MCF 10A (cell line): Measurements from ENCODE around the gene GCNT3. TPM values are rescaled to one million over a fixed set of nuclear protein-coding genes. Genes with fewer than 3 reads are reported as not detected.
A peak's percentile ranks its signal among the peaks of the same experiment; 100 is the strongest.

Source experiments
- BruUV-seq: library from RNA; stranded (reverse); fragments of 400-500 nt; replicated peaks from 2 replicates; lab custom pipeline; 2021; lab: Mats Ljungman, UMichigan
- CTCF ChIA-PET: fragments of 300-600 bp; sonication (Branson Sonifier 250); formaldehyde crosslinking; extraction: SDS; loops from one replicate; lab custom pipeline; 2021; ENCODE audit warnings: antibody characterized with exemption, inconsistent platforms; lab: Yijun Ruan, JAX
- POLR2A ChIA-PET: fragments of 300-600, 350-650 bp; sonication (Branson Sonifier 250); formaldehyde crosslinking; extraction: SDS; loops from one replicate; lab custom pipeline; 2020; ENCODE audit warnings: antibody characterized with exemption, inconsistent platforms; lab: Yijun Ruan, JAX
- DNase-seq: peaks from one replicate; pipeline ENCODE4 v3.0.0-alpha.2; 2018; ENCODE audit not compliant: unreplicated experiment
- H3K27ac Mint-ChIP-seq: one replicate; pipeline ENCODE4 v1.8.0; 2022; ENCODE audit warnings: mild to moderate bottlenecking, low read depth, mixed read lengths; ENCODE audit not compliant: unreplicated experiment
- H3K27me3 Mint-ChIP-seq: one replicate; pipeline ENCODE4 v1.8.0; 2022; ENCODE audit warnings: mixed read lengths; ENCODE audit not compliant: insufficient read depth, unreplicated experiment
- H3K36me3 Mint-ChIP-seq: one replicate; pipeline ENCODE4 v1.8.0; 2022; ENCODE audit warnings: mild to moderate bottlenecking, moderate library complexity, mixed read lengths; ENCODE audit not compliant: insufficient read depth, unreplicated experiment
- H3K4me1 Mint-ChIP-seq: one replicate; pipeline ENCODE4 v1.8.0; 2022; ENCODE audit warnings: mixed read lengths; ENCODE audit not compliant: insufficient read depth, unreplicated experiment
- H3K4me3 Mint-ChIP-seq: one replicate; pipeline ENCODE4 v1.8.0; 2022; ENCODE audit warnings: mild to moderate bottlenecking, moderate library complexity, mixed read lengths; ENCODE audit not compliant: unreplicated experiment
- H3K9me3 Mint-ChIP-seq: one replicate; pipeline ENCODE4 v1.8.0; 2022; ENCODE audit warnings: mixed read lengths; ENCODE audit not compliant: unreplicated experiment
- intact Hi-C: fragments of 100-400 bp; cut with micrococcal nuclease; formaldehyde crosslinking; loops from 2 replicates; pipeline ENCODE4 v1.14.1; 2022
- total RNA-seq: library from RNA; stranded (reverse); gene quantifications from 2 replicates; pipeline ENCODE4 v1.2.3, GENCODE V29; 2022
- TF ChIP-seq, protein P1 (sequence below): fragments of 200-600 bp; IDR thresholded peaks from one replicate; pipeline ENCODE4 v1.8.0; 2022; ENCODE audit warnings: antibody characterized with exemption, mild to moderate bottlenecking; ENCODE audit not compliant: unreplicated experiment

GCNT3 gene
- total RNA-seq, 1 experiment from 2014 or later, result not detected

DNA sequence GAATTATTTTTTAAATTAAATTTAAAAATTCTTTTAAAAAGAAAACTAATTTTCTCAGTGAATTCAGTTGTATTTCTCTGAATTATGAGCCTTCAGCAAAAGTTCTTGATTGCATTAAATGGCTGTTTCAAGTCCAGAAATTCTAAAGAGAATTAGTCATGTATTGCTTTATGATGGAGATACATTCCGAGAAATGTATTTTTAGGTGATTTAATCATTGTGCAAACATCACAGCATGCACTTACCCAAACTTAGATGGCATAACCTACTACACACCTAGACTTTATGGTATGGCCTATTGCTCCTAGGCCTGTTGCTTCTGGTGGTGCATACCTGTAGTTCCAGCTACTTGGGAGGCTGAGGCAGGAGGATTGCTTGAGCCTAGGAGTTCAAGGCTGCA, 44.3 kb upstream of the GCNT3 start:
- CTCF ChIA-PET, result interaction anchor here (0.5 to 2.3 kb wide), 5 partner anchors 34 to 1334 kb away, joined by 3 to 14 read pairs (median 8); no protein-coding TSS in a partner anchor
- H3K9me3 Mint-ChIP-seq, result no peaks in the 10 kb centered on the region

GRCh38 chr15:59569477-59569876, 42.1 kb upstream of the GCNT3 start:
- H3K4me1 Mint-ChIP-seq, result peaks cover 22% of the 10 kb centered on the region
- no TSS peak for BruUV-seq
- intact Hi-C loops, result no loop called here
- H3K9me3 Mint-ChIP-seq, result no peaks in the 10 kb centered on the region
- no peak for DNase-seq
- H3K27me3 Mint-ChIP-seq, result no peaks in the 10 kb centered on the region
- CTCF ChIA-PET, result interaction anchor here (0.8 to 1.4 kb wide), 4 partner anchors 14 to 68 kb away, joined by 3 to 6 read pairs (median 4); no protein-coding TSS in a partner anchor
- no peak overlapping the region for H3K4me3 Mint-ChIP-seq
- peak overlapping the region; percentile 28 for H3K27ac Mint-ChIP-seq
- H3K36me3 Mint-ChIP-seq, result no peaks in the 10 kb centered on the region
- POLR2A ChIA-PET, result no interaction called here
- TF ChIP-seq, protein P1, sequence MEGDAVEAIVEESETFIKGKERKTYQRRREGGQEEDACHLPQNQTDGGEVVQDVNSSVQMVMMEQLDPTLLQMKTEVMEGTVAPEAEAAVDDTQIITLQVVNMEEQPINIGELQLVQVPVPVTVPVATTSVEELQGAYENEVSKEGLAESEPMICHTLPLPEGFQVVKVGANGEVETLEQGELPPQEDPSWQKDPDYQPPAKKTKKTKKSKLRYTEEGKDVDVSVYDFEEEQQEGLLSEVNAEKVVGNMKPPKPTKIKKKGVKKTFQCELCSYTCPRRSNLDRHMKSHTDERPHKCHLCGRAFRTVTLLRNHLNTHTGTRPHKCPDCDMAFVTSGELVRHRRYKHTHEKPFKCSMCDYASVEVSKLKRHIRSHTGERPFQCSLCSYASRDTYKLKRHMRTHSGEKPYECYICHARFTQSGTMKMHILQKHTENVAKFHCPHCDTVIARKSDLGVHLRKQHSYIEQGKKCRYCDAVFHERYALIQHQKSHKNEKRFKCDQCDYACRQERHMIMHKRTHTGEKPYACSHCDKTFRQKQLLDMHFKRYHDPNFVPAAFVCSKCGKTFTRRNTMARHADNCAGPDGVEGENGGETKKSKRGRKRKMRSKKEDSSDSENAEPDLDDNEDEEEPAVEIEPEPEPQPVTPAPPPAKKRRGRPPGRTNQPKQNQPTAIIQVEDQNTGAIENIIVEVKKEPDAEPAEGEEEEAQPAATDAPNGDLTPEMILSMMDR, result no peak

More for the DNA sequence above, 44.3 kb upstream of the GCNT3 start:
- DNase-seq, result peak; percentile 66
- intact Hi-C loops, result no loop called here
- Mint-ChIP-seq H3K36me3 (no peaks in the 10 kb centered on the region), H3K27me3 (no peaks in the 10 kb centered on the region), H3K27ac (peak overlapping the region; percentile 82), H3K4me1 (peaks cover 27% of the 10 kb centered on the region), H3K4me3 (no peak overlapping the region)
- POLR2A ChIA-PET, result interaction anchor here (0.6 to 1.0 kb wide), 3 partner anchors 10 to 90 kb away, joined by 3 to 4 read pairs (median 3); partner anchors contain the start of gene GTF2A2
- TF ChIP-seq, protein P1, result no peak
- BruUV-seq, result no TSS peak

DNA sequence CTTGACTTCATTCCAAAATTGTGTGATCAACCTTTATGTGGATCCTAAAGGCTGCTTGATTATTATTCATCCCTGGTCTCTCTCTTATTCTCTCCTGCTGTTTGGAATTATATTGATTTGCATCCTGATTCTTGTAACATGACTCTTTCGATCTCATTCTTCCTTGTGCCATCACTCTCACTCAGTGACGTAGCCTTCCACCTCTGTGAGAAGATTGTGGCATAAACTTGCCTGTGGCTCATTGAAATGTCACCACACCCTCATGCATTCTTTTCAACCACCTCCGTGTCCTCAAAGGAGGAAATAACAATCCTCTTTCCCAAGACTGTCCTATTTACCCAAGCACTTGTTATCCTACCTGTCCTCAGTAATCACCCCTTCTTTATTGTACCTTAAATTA, 41.3 kb upstream of the GCNT3 start:
- Mint-ChIP-seq H3K27me3 (no peaks in the 10 kb centered on the region), H3K36me3 (no peaks in the 10 kb centered on the region), H3K9me3 (no peaks in the 10 kb centered on the region), H3K4me3 (no peak overlapping the region), H3K4me1 (peaks cover 22% of the 10 kb centered on the region), H3K27ac (peak overlapping the region; percentile 28)
- TF ChIP-seq, protein P1, result no peak
- ChIA-PET CTCF (interaction anchor here (1.0 kb wide), 1 partner anchor 67 kb away, joined by 3 read pairs; no protein-coding TSS in a partner anchor), POLR2A (interaction anchor here (0.7 kb wide), 1 partner anchor 20 kb away, joined by 3 read pairs; no protein-coding TSS in a partner anchor)
- DNase-seq, result peak; percentile 64
- intact Hi-C loops, result no loop called here
- no TSS peak for BruUV-seq

GRCh38 chr15:59571606-59572005, 40.0 kb upstream of the GCNT3 start:
- intact Hi-C loops, result no loop called here
- DNase-seq, result no peak
- H3K27me3 Mint-ChIP-seq, result no peaks in the 10 kb centered on the region
- peaks cover 20% of the 10 kb centered on the region for H3K4me1 Mint-ChIP-seq
- POLR2A ChIA-PET, result interaction anchor here (0.6 kb wide), 1 partner anchor 661 kb away, joined by 3 read pairs; no protein-coding TSS in a partner anchor
- H3K4me3 Mint-ChIP-seq, result no peak overlapping the region
- H3K36me3 Mint-ChIP-seq, result no peaks in the 10 kb centered on the region
- TF ChIP-seq, protein P1, result no peak
- CTCF ChIA-PET, result interaction anchor here (0.7 to 1.2 kb wide), 3 partner anchors 38 to 60 kb away, joined by 3 to 4 read pairs (median 3); no protein-coding TSS in a partner anchor
- H3K27ac Mint-ChIP-seq, result no peak overlapping the region
- no peaks in the 10 kb centered on the region for H3K9me3 Mint-ChIP-seq
- no TSS peak for BruUV-seq
